ENCODE data around the gene RASA1. TPM values are rescaled to one million over a fixed set of nuclear protein-coding genes. Genes with fewer than 3 reads are reported as not detected.
"Not testable (repeated sequence)": the region's sequence is repeated elsewhere in the genome, so short reads cannot be mapped to it uniquely, and the experiment has no call there.

RASA1 gene
- total RNA-seq, 6 experiments from 2014 or later, result 7.1 to 9.9 (median 8.7) TPM

DNA sequence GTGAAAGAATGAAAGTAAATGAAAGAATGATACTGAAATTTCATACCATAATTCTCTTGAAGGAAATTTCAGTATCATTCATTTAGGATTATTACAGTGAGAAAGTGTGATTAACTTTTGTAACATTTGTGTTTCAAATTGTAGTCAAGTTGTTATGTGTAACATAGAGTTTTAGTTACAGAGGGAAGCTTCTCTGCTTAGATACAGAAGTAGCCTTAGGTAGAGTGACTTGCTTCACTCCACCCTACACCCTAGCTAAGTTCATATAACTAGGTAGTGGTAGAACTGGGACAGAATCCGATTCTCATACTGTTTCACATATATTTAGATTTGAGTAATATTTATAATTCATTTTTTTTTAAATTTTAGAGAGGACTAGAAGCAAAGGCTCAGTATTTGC lies 9.0 kb downstream of the RASA1 start:
- H3K4me3 ChIP-seq, result no peak overlapping the region
- H3K27me3 ChIP-seq, result no peaks in the 10 kb centered on the region
- intact Hi-C loops (cut with DNase I), result loop anchor here in 1 of 2 donors (10.0 kb wide), 1 partner anchor 118 kb away; no protein-coding TSS in a partner anchor
- H3K27ac ChIP-seq, result no peak overlapping the region
- H3K36me3 ChIP-seq, result no peaks in the 10 kb centered on the region
- ATAC-seq (no peak), DNase-seq (no peak)
- 100% methylated on average over 1 of the region's 1 CpG for WGBS (ENCODE audit: insufficient coverage, low coverage, low lambda C conversion rate, missing lambda C conversion rate)
- H3K4me1 ChIP-seq, result peaks cover 0 to 7% (median 0%) of the 10 kb centered on the region in 4 donors
- H3K9me3 ChIP-seq, result no peaks in the 10 kb centered on the region
- TF ChIP-seq POLR2A (IDR thresholded peaks at IDR 0.05), result no peak
- TF ChIP-seq, protein P1, sequence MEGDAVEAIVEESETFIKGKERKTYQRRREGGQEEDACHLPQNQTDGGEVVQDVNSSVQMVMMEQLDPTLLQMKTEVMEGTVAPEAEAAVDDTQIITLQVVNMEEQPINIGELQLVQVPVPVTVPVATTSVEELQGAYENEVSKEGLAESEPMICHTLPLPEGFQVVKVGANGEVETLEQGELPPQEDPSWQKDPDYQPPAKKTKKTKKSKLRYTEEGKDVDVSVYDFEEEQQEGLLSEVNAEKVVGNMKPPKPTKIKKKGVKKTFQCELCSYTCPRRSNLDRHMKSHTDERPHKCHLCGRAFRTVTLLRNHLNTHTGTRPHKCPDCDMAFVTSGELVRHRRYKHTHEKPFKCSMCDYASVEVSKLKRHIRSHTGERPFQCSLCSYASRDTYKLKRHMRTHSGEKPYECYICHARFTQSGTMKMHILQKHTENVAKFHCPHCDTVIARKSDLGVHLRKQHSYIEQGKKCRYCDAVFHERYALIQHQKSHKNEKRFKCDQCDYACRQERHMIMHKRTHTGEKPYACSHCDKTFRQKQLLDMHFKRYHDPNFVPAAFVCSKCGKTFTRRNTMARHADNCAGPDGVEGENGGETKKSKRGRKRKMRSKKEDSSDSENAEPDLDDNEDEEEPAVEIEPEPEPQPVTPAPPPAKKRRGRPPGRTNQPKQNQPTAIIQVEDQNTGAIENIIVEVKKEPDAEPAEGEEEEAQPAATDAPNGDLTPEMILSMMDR (IDR thresholded peaks at IDR 0.05), result no peak

DNA sequence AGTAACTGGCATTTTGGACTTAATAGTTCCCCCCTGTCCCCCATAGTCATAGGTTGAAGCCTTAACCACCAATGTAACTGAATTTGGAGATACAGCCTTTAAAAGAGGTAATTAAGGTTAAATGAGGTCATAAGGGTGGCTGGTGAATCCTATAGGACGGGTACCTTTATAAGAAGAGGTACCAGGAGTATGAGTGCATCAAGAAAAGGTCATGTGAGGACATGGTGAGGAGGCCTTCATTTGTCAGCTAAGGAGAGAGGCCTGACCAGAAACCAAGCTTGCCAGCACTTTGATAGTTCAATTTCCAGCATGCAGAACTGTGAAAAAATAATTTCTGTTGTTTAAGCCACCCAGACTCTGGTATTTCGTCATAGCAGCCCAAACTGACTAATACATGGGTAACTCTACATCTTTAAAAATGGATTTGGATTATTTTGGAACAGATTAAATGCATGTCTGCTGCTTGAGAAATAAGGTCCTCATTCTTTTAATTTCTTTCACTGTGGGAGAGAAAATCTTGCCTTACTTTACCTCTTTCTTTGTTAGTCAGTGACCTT lies 9.7 kb downstream of the RASA1 start:
- TF ChIP-seq POLR2A (IDR thresholded peaks at IDR 0.05), result no peak
- TF ChIP-seq, protein P1 (IDR thresholded peaks at IDR 0.05), result no peak
- Histone ChIP-seq H3K27ac (no peak overlapping the region), H3K4me3 (no peak overlapping the region), H3K36me3 (no peaks in the 10 kb centered on the region), H3K9me3 (no peaks in the 10 kb centered on the region), H3K4me1 (peaks cover 0 to 7% (median 0%) of the 10 kb centered on the region in 4 donors), H3K27me3 (no peaks in the 10 kb centered on the region)
- no peak for DNase-seq
- ATAC-seq, result no peak
- intact Hi-C loops (cut with DNase I), result loop anchor here in 1 of 2 donors (10.0 kb wide), 1 partner anchor 117 kb away; no protein-coding TSS in a partner anchor
- 89% methylated on average over 2 of the region's 2 CpGs for WGBS (ENCODE audit: insufficient coverage, low coverage, low lambda C conversion rate, missing lambda C conversion rate)

DNA sequence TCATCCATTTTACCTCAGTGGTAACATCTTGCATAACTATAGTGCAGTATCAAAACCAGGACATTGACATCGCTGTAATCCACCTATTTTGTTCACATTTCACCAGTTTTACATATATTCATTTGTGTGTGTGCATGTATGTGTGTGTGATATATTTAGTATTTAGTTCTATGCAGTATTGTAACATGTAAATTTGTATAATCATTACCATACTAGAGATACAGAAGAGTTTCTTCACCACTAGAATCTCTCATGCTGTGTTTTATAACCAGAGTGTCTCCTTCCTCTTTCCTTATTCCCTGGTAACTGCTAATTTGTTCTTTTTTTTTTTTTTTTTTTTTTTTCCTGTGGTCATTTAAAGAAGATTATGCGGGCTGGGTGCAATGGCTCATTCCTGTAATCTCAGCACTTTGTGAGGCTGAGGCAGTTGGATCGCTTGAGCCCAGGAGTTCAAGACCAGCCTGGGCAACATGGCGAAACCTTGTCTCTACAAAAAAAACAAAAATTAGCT lies 11.0 kb downstream of the RASA1 start:
- TF ChIP-seq, protein P1 (IDR thresholded peaks at IDR 0.05), result no peak
- TF ChIP-seq POLR2A (IDR thresholded peaks at IDR 0.05), result no peak
- H3K27ac ChIP-seq, result no peak overlapping the region
- H3K4me3 ChIP-seq, result no peak overlapping the region
- DNase-seq (no peak), ATAC-seq (no peak)
- intact Hi-C loops (cut with DNase I), result loop anchor here in 1 of 2 donors (10.0 kb wide), 1 partner anchor 116 kb away; no protein-coding TSS in a partner anchor
- no peaks in the 10 kb centered on the region for H3K27me3 ChIP-seq
- H3K36me3 ChIP-seq, result no peaks in the 10 kb centered on the region
- H3K9me3 ChIP-seq, result no peaks in the 10 kb centered on the region
- H3K4me1 ChIP-seq, result peaks cover 0 to 7% (median 0%) of the 10 kb centered on the region in 4 donors
- WGBS (ENCODE audit: insufficient coverage, low coverage, low lambda C conversion rate, missing lambda C conversion rate), result 87% methylated on average over 4 of the region's 4 CpGs

DNA sequence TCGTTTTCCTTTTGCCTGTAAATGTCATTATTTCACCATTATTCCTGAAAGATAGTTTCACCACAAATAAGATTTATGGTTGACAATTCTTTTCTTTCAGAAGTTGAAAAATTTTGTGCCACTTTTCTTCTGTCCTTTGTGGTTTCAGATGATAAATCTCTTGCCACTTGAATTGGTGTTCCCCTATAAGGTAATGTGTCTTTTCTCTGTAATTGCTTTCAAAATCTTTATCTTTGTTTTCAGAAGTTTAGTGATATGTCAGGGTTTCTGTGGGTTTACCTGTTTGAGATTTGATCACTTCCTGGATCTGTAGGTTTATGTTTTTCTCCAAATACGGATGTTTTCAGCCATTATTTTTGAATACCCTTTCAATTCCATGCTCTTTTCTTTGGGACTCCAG lies 14.6 kb downstream of the RASA1 start:
- ATAC-seq (no peak), DNase-seq (no peak)
- H3K27ac ChIP-seq, result no peak overlapping the region
- no peaks in the 10 kb centered on the region for H3K4me1 ChIP-seq
- no peak overlapping the region for H3K4me3 ChIP-seq
- H3K9me3 ChIP-seq, result no peaks in the 10 kb centered on the region
- H3K36me3 ChIP-seq, result no peaks in the 10 kb centered on the region
- H3K27me3 ChIP-seq, result no peaks in the 10 kb centered on the region
- TF ChIP-seq POLR2A (IDR thresholded peaks at IDR 0.05), result no peak
- TF ChIP-seq, protein P1 (IDR thresholded peaks at IDR 0.05), result no peak
- intact Hi-C loops (cut with DNase I), result no loop called here
- 69% methylated on average over 2 of the region's 2 CpGs for WGBS (ENCODE audit: insufficient coverage, low coverage, low lambda C conversion rate, missing lambda C conversion rate)

DNA sequence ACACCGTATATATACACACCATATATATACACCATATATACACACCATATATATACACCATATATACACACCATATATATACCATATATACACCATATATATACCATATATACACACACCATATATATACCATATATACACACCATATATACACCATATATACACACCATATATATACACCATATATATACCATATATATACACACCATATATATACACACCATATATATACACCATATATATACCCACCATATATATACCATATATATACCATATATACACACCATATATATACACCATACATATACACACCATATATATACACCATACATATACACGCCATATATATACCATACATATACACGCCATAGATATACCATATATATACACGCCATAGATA lies 19.6 kb downstream of the RASA1 start:
- whole genome bisulfite sequencing (ENCODE audit: insufficient coverage, low coverage, low lambda C conversion rate, missing lambda C conversion rate), result 88% methylated on average over 4 of the region's 4 CpGs
- H3K4me1 ChIP-seq; H3K4me3 ChIP-seq; H3K27ac ChIP-seq; intact Hi-C loops (cut with DNase I); H3K36me3 ChIP-seq; H3K27me3 ChIP-seq; H3K9me3 ChIP-seq; DNase-seq; ATAC-seq: not testable (repeated sequence)
